DOHH2 (cell line): ENCODE data around the gene KRTAP3-2.

ENCODE experiments used
- CTCF ChIP-seq: fragments of 200-600 bp; sonication (generic); IDR thresholded peaks from one replicate; pipeline ENCODE4 v1.5.1; 2014; ENCODE audit warnings: antibody characterized with exemption, mild to moderate bottlenecking, low read depth, low read length; ENCODE audit not compliant: poor library complexity, severe bottlenecking
- EZH2phosphoT487 ChIP-seq: fragments of 200-600 bp; sonication (generic); IDR thresholded peaks from 2 replicates; pipeline ENCODE4 v1.6.1; 2017; ENCODE audit warnings: borderline replicate concordance, mild to moderate bottlenecking, antibody characterized with exemption, low read length, moderate library complexity, mixed read lengths

- TF ChIP-seq CTCF (no peak), EZH2phosphoT487 (no peak)
Measured at GRCh38 chr17:40993839-40994238, 5.9 kb downstream of the KRTAP3-2 start, which contains the start of gene KRTAP3-3.
